HepG2 (cell line): ENCODE results near the gene ABAT. TPM values are rescaled to one million over a fixed set of nuclear protein-coding genes. Genes with fewer than 3 reads are reported as not detected.

Source experiments
- ATAC-seq: fragments of 200-7000 bp; cut with Tn5 transposase; 3 replicates; pipeline ENCODE4 v1.9.1; 2020; ENCODE audit warnings: mild to moderate bottlenecking, moderate library complexity
- BruUV-seq: library from RNA; stranded (reverse); fragments of 400-500 nt; replicated peaks from 2 replicates; lab custom pipeline; 2021; lab: Mats Ljungman, UMichigan
- CTCF ChIA-PET: fragments of 300-600 bp; formaldehyde crosslinking; extraction: SDS; loops from one replicate; lab custom pipeline; 2021; ENCODE audit warnings: low total read pairs, inconsistent platforms, low intra/inter-chr PET ratio; lab: Yijun Ruan, JAX
- POLR2A ChIA-PET: fragments of 350-600 bp; sonication (Branson Sonifier 250); formaldehyde crosslinking; loops from one replicate; lab custom pipeline; 2020; ENCODE audit warnings: antibody characterized with exemption, inconsistent platforms; lab: Yijun Ruan, JAX
- DNase-seq: peaks from one replicate; pipeline ENCODE4 v3.0.0-alpha.2; 2015; ENCODE audit warnings: low spot score
- FAIRE-seq: peaks from 3 replicates; lab custom pipeline; 2011; peaks lifted over from hg19 to GRCh38; lab: Jason Lieb, UNC
- H2AFZ ChIP-seq: one replicate; pipeline ENCODE4 v1.6.1; 2011; ENCODE audit warnings: low read length, inconsistent platforms
- H3K27ac ChIP-seq: fragments of 300-600 bp; 3 replicates; pipeline ENCODE4 v1.8.0; 2011; ENCODE audit warnings: mixed run types, mild to moderate bottlenecking, mixed read lengths, low read length, inconsistent platforms; ENCODE audit not compliant: insufficient read depth; ENCODE audit errors: extremely low read length
- H3K27me3 ChIP-seq, 2 experiments: fragments of 200-600 bp in 1 of 2; 2 replicates in 1 of 2; 3 replicates in 1 of 2; pipeline versions ENCODE4 v1.6.0 to v1.8.0; 2011; ENCODE audit warnings: low read length in 2 of 2, mild to moderate bottlenecking in 2 of 2, moderate library complexity in 2 of 2, inconsistent platforms in 1 of 2; ENCODE audit not compliant: insufficient read depth in 2 of 2, control insufficient read depth in 1 of 2
- H3K36me3 ChIP-seq, 2 experiments: fragments of 200-600 bp in 1 of 2; replicated peaks in 1 of 2; 2 replicates in 1 of 2; 3 replicates in 1 of 2; pipeline versions ENCODE4 v1.5.1 to v1.8.0; 2011; ENCODE audit warnings: low read length in 2 of 2, inconsistent platforms in 1 of 2; ENCODE audit not compliant: insufficient read depth in 2 of 2, control insufficient read depth in 1 of 2
- H3K4me1 ChIP-seq: 2 replicates; pipeline ENCODE4 v1.5.1; 2012; ENCODE audit warnings: low read length, inconsistent platforms; ENCODE audit not compliant: insufficient read depth
- H3K4me2 ChIP-seq: 2 replicates; pipeline ENCODE4 v1.6.0; 2011; ENCODE audit warnings: low read depth, low read length, inconsistent platforms
- H3K4me3 ChIP-seq, 3 experiments: fragments of 200-600 bp in 1 of 3; sonication (generic), shearing (Covaris generic) in 1 of 3; replicated peaks in 1 of 3; 2 replicates each; pipeline ENCODE4 v1.5.1; 2011 to 2016; ENCODE audit warnings: low read length in 3 of 3, inconsistent platforms in 2 of 3, low read depth in 2 of 3, mild to moderate bottlenecking in 2 of 3, control low read depth in 1 of 3, mixed read lengths in 1 of 3; ENCODE audit not compliant: insufficient read depth in 1 of 3
- H3K79me2 ChIP-seq: one replicate; pipeline ENCODE4 v1.6.1; 2011; ENCODE audit warnings: low read length, inconsistent platforms; ENCODE audit not compliant: insufficient read depth
- H3K9ac ChIP-seq: 2 replicates; pipeline ENCODE4 v1.6.0; 2011; ENCODE audit warnings: mild to moderate bottlenecking, low read depth, low read length, inconsistent platforms; ENCODE audit not compliant: insufficient read depth
- H3K9me3 ChIP-seq: 2 replicates; pipeline ENCODE4 v1.5.1; 2012; ENCODE audit warnings: mild to moderate bottlenecking, low read length
- H4K20me1 ChIP-seq: 2 replicates; pipeline ENCODE4 v1.6.0; 2011; ENCODE audit warnings: inconsistent platforms, mild to moderate bottlenecking, low read length, moderate library complexity; ENCODE audit not compliant: insufficient read depth
- AGO2 ChIP-seq: fragments of 200-400 bp; formaldehyde crosslinking; optimal IDR thresholded peaks from 2 replicates; pipeline ENCODE3; 2017; ENCODE audit warnings: mild to moderate bottlenecking, low read depth, low read length, moderate library complexity
- JUNB ChIP-seq: sonication (generic); formaldehyde crosslinking; IDR thresholded peaks from 2 replicates; pipeline ENCODE4 v1.8.0; 2022; ENCODE audit warnings: missing genetic modification reagents, mild to moderate bottlenecking, borderline replicate concordance
- KLF12 ChIP-seq: sonication (generic); formaldehyde crosslinking; IDR thresholded peaks from 2 replicates; pipeline ENCODE4 v1.4.0; 2020; ENCODE audit warnings: missing genetic modification reagents, borderline replicate concordance
- MLLT10 ChIP-seq: sonication (generic); formaldehyde crosslinking; IDR thresholded peaks from 2 replicates; pipeline ENCODE4 v1.4.0; 2020; ENCODE audit warnings: missing genetic modification reagents
- NONO ChIP-seq, 2 experiments: fragments of 450-650 bp in 1 of 2; sonication (generic) in 1 of 2; formaldehyde crosslinking in 1 of 2; IDR thresholded peaks in 1 of 2; conservative IDR thresholded peaks in 1 of 2; 2 replicates each; pipeline versions ENCODE4 v1.6.1 to v1.8.0; 2017 to 2022; ENCODE audit warnings: mild to moderate bottlenecking in 1 of 2, missing genetic modification reagents in 1 of 2, moderate library complexity in 1 of 2
- RXRA ChIP-seq: sonication (generic); formaldehyde crosslinking; IDR thresholded peaks from 2 replicates; pipeline ENCODE4 v1.5.1; 2020; ENCODE audit warnings: missing genetic modification reagents
- ZMYM3 ChIP-seq: sonication (generic); formaldehyde crosslinking; IDR thresholded peaks from 2 replicates; pipeline ENCODE4 v1.5.1; 2020; ENCODE audit warnings: mild to moderate bottlenecking, missing genetic modification reagents
- ZNF101 ChIP-seq: sonication (generic); formaldehyde crosslinking; IDR thresholded peaks from 2 replicates; pipeline ENCODE4 v1.4.0; 2020; ENCODE audit warnings: mild to moderate bottlenecking, low read depth, missing genetic modification reagents, borderline replicate concordance
- ZNF496 ChIP-seq: sonication (generic); formaldehyde crosslinking; IDR thresholded peaks from 2 replicates; pipeline ENCODE4 v1.8.1; 2023; ENCODE audit warnings: mild to moderate bottlenecking, moderate library complexity, missing genetic modification reagents; ENCODE audit not compliant: insufficient replicate concordance
- ZNF546 ChIP-seq: sonication (generic); formaldehyde crosslinking; conservative IDR thresholded peaks from 2 replicates; pipeline ENCODE4 v1.8.1; 2023; ENCODE audit warnings: mild to moderate bottlenecking, missing genetic modification reagents
- ZNF558 ChIP-seq: sonication (generic); formaldehyde crosslinking; IDR thresholded peaks from 2 replicates; pipeline ENCODE4 v1.9.0; 2022; ENCODE audit warnings: mild to moderate bottlenecking, missing genetic modification reagents, borderline replicate concordance
- ZSCAN12 ChIP-seq: sonication (generic); formaldehyde crosslinking; IDR thresholded peaks from 2 replicates; pipeline ENCODE4 v1.9.0; 2021; ENCODE audit warnings: mild to moderate bottlenecking, missing genetic modification reagents
- ZSCAN30 ChIP-seq: sonication (generic); formaldehyde crosslinking; IDR thresholded peaks from 2 replicates; pipeline ENCODE4 v1.5.0; 2020; ENCODE audit warnings: mild to moderate bottlenecking, missing genetic modification reagents
- WGBS: methylation state at CpG from one replicate; pipeline ENCODE4 v1.1.6; 2017; ENCODE audit warnings: low lambda C conversion rate; 5-methylcytosine and 5-hydroxymethylcytosine counted together
- in situ Hi-C: cut with HindIII; loops from 2 replicates; pipeline ENCODE4 v1.10.0; 2017; ENCODE audit warnings: low pct_unique_long_range_greater_than_20kb; ENCODE audit not compliant: extremely low pct_ligation_motif_present
- intact Hi-C: fragments of 100-400 bp; cut with micrococcal nuclease; formaldehyde crosslinking; loops from one replicate; pipeline ENCODE4 v1.10.0; 2022; ENCODE audit not compliant: unreplicated experiment
- polyA plus RNA-seq, 8 experiments: library from polyadenylated mRNA; depleted of rRNA in 3 of 8; stranded (reverse) in 7 of 8; unstranded in 1 of 8; fragments of >200 nt; fragmentation: Illumina TruSeq in 4 of 8; extraction: Trizol in 4 of 8; gene quantifications; 2 replicates each; pipeline versions ENCODE4 v1.2.1 to v1.2.3, GENCODE V29; 2011 to 2016; ENCODE audit warnings: low read depth in 4 of 8, missing spikeins in 1 of 8, mixed read lengths in 1 of 8; ENCODE audit not compliant: insufficient read depth in 1 of 8
- total RNA-seq, 5 experiments: library from RNA; depleted of rRNA; stranded (reverse); fragments of >200 nt; fragmentation: Illumina TruSeq; extraction: Trizol; gene quantifications; 2 replicates each; pipeline ENCODE4 v1.2.3, GENCODE V29; 2016; ENCODE audit warnings: low read depth in 1 of 5
- TF ChIP-seq, protein P1 (sequence below): sonication (generic); formaldehyde crosslinking; IDR thresholded peaks from 2 replicates; pipeline ENCODE4 v1.8.0; 2022; ENCODE audit warnings: low read depth, missing genetic modification reagents
- TF ChIP-seq, protein P2 (sequence below): sonication (generic); formaldehyde crosslinking; IDR thresholded peaks from 2 replicates; pipeline ENCODE4 v1.4.0; 2020; ENCODE audit warnings: missing genetic modification reagents, mild to moderate bottlenecking, borderline replicate concordance

Gene ABAT
- total and polyA plus RNA-seq, 2 of the 13 experiments (the other 11 are each of a cell fraction or from before 2014, with no cell fraction given): 47.6 to 97.3 TPM

DNA sequence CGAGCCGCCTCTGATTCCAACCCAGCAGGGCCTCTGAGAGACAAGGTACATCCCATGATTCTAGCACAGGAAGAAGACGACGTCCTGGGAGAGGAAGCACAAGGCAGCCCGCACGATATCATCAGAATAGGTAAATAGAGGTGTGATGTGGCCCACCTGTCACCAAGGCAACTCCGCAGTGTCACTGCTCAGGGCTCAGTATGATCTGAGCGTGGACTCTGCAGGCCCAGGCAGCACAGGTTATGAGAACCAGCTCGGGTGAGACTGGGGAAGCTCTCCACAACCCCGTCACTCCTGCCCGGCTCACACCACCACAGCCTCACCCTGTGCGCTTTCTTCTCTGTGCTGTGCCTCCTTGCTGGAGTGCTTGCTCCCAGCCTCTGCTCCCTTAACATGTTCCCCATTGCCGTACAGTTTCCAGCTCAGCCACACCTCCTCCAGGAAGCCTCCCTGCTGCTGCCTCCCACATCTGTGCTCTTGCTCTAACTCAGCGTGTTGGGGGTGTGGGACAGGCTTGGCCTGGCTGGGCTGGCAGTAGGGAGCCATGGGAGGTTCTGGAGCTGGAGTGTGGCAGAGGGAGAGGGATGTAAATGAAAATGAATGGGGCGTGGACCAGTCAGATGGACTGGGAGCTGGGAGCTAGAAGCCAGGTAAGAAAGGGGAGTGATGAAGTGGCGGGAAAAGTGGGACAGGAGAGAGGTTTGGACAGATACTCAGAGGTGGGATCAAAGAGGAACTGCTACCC, 45.3 kb upstream of the ABAT start:
- H3K9me3 ChIP-seq: no peaks in the 10 kb centered on the region
- CTCF ChIA-PET: no interaction called here
- H3K27ac ChIP-seq: no peak overlapping the region
- 0 out of 2 replicates have a peak, but pooled peaks cover 4% of the 10 kb centered on the region for H4K20me1 ChIP-seq
- BruUV-seq: no TSS peak
- FAIRE-seq (no peak), DNase-seq (no peak), ATAC-seq (no peak; the same call in 2 of the 3 replicates)
- WGBS: over 99% methylated on average over 16 of the region's 16 CpGs
- intact Hi-C loops: no loop called here
- peaks cover 61 to 91% of the 10 kb centered on the region in 2 experiments for H3K36me3 ChIP-seq
- no peak overlapping the region for H3K4me2 ChIP-seq
- no peak overlapping the region for H2AFZ ChIP-seq
- H3K4me3 ChIP-seq: no peak overlapping the region
- POLR2A ChIA-PET: no interaction called here
- no peak overlapping the region for H3K9ac ChIP-seq
- no peaks in the 10 kb centered on the region for H3K27me3 ChIP-seq
- peaks cover 30% of the 10 kb centered on the region for H3K4me1 ChIP-seq
- in situ Hi-C loops: no loop called here
- H3K79me2 ChIP-seq: peaks cover 12% of the 10 kb centered on the region
- TF ChIP-seq ZNF101 (CRISPR knock-in tag): no peak
- TF ChIP-seq ZSCAN12 (CRISPR knock-in tag): no peak
- TF ChIP-seq ZMYM3 (CRISPR knock-in tag): 0 out of 2 replicates have a peak, but pooled peaks have one; percentile 21
- TF ChIP-seq, protein P1, sequence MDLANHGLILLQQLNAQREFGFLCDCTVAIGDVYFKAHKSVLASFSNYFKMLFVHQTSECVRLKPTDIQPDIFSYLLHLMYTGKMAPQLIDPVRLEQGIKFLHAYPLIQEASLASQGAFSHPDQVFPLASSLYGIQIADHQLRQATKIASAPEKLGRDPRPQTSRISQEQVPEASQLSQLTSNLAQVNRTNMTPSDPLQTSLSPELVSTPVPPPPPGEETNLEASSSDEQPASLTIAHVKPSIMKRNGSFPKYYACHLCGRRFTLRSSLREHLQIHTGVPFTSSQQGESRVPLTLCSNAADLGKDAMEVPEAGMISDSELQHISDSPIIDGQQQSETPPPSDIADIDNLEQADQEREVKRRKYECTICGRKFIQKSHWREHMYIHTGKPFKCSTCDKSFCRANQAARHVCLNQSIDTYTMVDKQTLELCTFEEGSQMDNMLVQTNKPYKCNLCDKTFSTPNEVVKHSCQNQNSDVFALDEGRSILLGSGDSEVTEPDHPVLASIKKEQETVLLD: peak; percentile 38; the same call in 1 of the 2 replicates
- TF ChIP-seq NONO (IDR thresholded peaks at IDR 0.05): no peak
- TF ChIP-seq NONO (CRISPR knock-in tag; conservative IDR thresholded peaks at IDR 0.05): 0 out of 2 replicates have a peak, but pooled peaks have one; percentile 48
- TF ChIP-seq ZNF496 (CRISPR knock-in tag): no peak
- no peak for TF ChIP-seq ZNF546 (CRISPR knock-in tag)
- no peak for TF ChIP-seq MLLT10 (CRISPR knock-in tag)
- TF ChIP-seq, protein P2, sequence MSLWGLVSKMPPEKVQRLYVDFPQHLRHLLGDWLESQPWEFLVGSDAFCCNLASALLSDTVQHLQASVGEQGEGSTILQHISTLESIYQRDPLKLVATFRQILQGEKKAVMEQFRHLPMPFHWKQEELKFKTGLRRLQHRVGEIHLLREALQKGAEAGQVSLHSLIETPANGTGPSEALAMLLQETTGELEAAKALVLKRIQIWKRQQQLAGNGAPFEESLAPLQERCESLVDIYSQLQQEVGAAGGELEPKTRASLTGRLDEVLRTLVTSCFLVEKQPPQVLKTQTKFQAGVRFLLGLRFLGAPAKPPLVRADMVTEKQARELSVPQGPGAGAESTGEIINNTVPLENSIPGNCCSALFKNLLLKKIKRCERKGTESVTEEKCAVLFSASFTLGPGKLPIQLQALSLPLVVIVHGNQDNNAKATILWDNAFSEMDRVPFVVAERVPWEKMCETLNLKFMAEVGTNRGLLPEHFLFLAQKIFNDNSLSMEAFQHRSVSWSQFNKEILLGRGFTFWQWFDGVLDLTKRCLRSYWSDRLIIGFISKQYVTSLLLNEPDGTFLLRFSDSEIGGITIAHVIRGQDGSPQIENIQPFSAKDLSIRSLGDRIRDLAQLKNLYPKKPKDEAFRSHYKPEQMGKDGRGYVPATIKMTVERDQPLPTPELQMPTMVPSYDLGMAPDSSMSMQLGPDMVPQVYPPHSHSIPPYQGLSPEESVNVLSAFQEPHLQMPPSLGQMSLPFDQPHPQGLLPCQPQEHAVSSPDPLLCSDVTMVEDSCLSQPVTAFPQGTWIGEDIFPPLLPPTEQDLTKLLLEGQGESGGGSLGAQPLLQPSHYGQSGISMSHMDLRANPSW: no peak
- TF ChIP-seq ZNF558: no peak
- no peak for TF ChIP-seq KLF12 (CRISPR knock-in tag)
- 0 out of 2 replicates have a peak, but pooled peaks have one; percentile 14 for TF ChIP-seq RXRA (CRISPR knock-in tag)
- peak; percentile 63; the same call in 1 of the 2 replicates for TF ChIP-seq JUNB (CRISPR knock-in tag)
- peak; percentile 35 for TF ChIP-seq AGO2
- TF ChIP-seq ZSCAN30 (CRISPR knock-in tag): no peak
